Endodermal cell (in vitro differentiated cells): Measurements from ENCODE around the gene UMAD1. TPM values are rescaled to one million over a fixed set of nuclear protein-coding genes. Genes with fewer than 3 reads are reported as not detected.

Experiments
- DNase-seq: peaks from one replicate; pipeline ENCODE4 v3.0.0-alpha.2; 2017
- H3K27ac ChIP-seq: 2 replicates; pipeline ENCODE4 v1.5.1; 2013; ENCODE audit warnings: mild to moderate bottlenecking, low read depth, low read length, moderate library complexity
- H3K27me3 ChIP-seq: 2 replicates; pipeline ENCODE4 v1.6.1; 2013; ENCODE audit warnings: mild to moderate bottlenecking, low read length, moderate library complexity; ENCODE audit not compliant: insufficient read depth, control insufficient read depth, poor library complexity, severe bottlenecking
- H3K36me3 ChIP-seq: 2 replicates; pipeline ENCODE4 v1.7.0; 2013; ENCODE audit warnings: mild to moderate bottlenecking, low read length, moderate library complexity; ENCODE audit not compliant: control insufficient read depth, insufficient read depth
- H3K4me1 ChIP-seq: one replicate; pipeline ENCODE4 v1.7.0; 2013; ENCODE audit warnings: low read length; ENCODE audit not compliant: control insufficient read depth, insufficient read depth
- H3K4me3 ChIP-seq: 2 replicates; pipeline ENCODE4 v1.5.1; 2013; ENCODE audit warnings: mild to moderate bottlenecking, low read length, moderate library complexity
- H3K9ac ChIP-seq: 2 replicates; pipeline ENCODE4 v1.6.1; 2013; ENCODE audit warnings: mild to moderate bottlenecking, low read length, moderate library complexity; ENCODE audit not compliant: poor library complexity, severe bottlenecking; ENCODE audit errors: extremely low read depth
- H3K9me3 ChIP-seq: 2 replicates; pipeline ENCODE4 v1.6.1; 2013; ENCODE audit warnings: mild to moderate bottlenecking, low read length, moderate library complexity; ENCODE audit not compliant: control insufficient read depth
- H3K27ac Mint-ChIP-seq: 2 replicates; pipeline ENCODE4 v1.8.0; 2020; ENCODE audit warnings: mixed read lengths
- H3K27me3 Mint-ChIP-seq: 2 replicates; pipeline ENCODE4 v1.8.0; 2021; ENCODE audit warnings: mild to moderate bottlenecking, mixed read lengths; ENCODE audit not compliant: insufficient read depth
- H3K36me3 Mint-ChIP-seq: 2 replicates; pipeline ENCODE4 v1.8.0; 2020; ENCODE audit warnings: low read depth, mixed read lengths
- H3K4me1 Mint-ChIP-seq: 2 replicates; pipeline ENCODE4 v1.8.0; 2020; ENCODE audit warnings: mixed read lengths
- H3K4me3 Mint-ChIP-seq: 2 replicates; pipeline ENCODE4 v1.8.0; 2020; ENCODE audit warnings: mild to moderate bottlenecking, moderate library complexity, mixed read lengths
- H3K9me3 Mint-ChIP-seq: 2 replicates; pipeline ENCODE4 v1.8.0; 2020; ENCODE audit warnings: mild to moderate bottlenecking, mixed read lengths
- WGBS, 2 experiments: methylation state at CpG; one replicate each; pipeline versions ENCODE4 v1.1.5 to v1.1.7; 2013; ENCODE audit warnings: missing lambda C conversion rate in 2 of 2, mixed read lengths in 1 of 2; ENCODE audit not compliant: insufficient coverage in 1 of 2, insufficient read length in 1 of 2; 5-methylcytosine and 5-hydroxymethylcytosine counted together
- total RNA-seq, 2 donors: library from RNA; stranded (reverse); fragmentation: NEBNext Ultra II Directional in 1 of 2; extraction: Animal tissue kit (Norgen Biotek cat#: 25700) in 1 of 2; gene quantifications; 2 replicates in 1 of 2; 3 replicates in 1 of 2; pipeline ENCODE4 v1.2.1, GENCODE V29; 2021
- TF ChIP-seq, protein P1 (sequence below): fragments of 200-600 bp; sonication (generic); conservative IDR thresholded peaks from 2 replicates; pipeline ENCODE4 v1.5.0; 2021; ENCODE audit warnings: antibody characterized with exemption, mild to moderate bottlenecking

UMAD1 gene
- total RNA-seq, 2 donors from 2014 or later, result 9.7 to 10.3 TPM

DNA sequence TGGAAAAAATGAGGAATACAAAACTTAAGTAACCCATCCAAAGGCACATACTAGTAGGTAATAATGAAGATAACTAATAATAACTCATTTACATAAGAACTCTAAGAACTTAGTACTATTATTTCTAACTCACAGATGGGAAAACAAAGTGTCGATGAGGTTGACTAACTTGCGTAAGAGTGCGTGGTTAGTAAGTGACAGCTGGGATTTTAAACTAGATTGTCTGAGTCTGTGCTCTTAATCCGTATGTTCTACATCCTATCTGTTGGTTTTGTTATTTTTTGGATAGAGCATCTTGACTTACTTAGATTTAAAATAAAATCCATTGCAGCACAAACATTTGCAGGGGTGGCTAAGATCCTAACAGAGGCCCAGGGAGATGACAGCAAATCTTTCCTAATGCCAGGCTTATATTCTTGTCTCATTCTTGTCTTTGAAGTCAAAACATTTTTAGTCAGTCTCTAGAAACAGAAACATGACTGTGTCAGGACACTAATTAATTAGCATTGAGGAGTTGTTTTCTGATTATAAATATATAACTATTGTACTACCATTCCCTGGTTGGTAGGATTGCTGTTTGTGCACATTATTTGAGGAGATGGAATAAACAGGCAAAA is 66.1 kb downstream of the UMAD1 start:
- Mint-ChIP-seq H3K27me3 (peaks cover 15% of the 10 kb centered on the region), H3K4me1 (peaks cover 44% of the 10 kb centered on the region), H3K36me3 (no peaks in the 10 kb centered on the region), H3K27ac (no peak overlapping the region), H3K9me3 (no peaks in the 10 kb centered on the region), H3K4me3 (no peak overlapping the region)
- Histone ChIP-seq H3K9me3 (no peaks in the 10 kb centered on the region), H3K27ac (peak overlapping the region; percentile 69), H3K27me3 (peaks cover 48% of the 10 kb centered on the region), H3K4me1 (peaks cover 16% of the 10 kb centered on the region), H3K36me3 (no peaks in the 10 kb centered on the region), H3K4me3 (no peak overlapping the region), H3K9ac (no peak overlapping the region)
- no peak for DNase-seq
- WGBS, 2 experiments, result 89 to 93% methylated on average over 3 to 4 of the region's 4 CpGs
- TF ChIP-seq, protein P1, sequence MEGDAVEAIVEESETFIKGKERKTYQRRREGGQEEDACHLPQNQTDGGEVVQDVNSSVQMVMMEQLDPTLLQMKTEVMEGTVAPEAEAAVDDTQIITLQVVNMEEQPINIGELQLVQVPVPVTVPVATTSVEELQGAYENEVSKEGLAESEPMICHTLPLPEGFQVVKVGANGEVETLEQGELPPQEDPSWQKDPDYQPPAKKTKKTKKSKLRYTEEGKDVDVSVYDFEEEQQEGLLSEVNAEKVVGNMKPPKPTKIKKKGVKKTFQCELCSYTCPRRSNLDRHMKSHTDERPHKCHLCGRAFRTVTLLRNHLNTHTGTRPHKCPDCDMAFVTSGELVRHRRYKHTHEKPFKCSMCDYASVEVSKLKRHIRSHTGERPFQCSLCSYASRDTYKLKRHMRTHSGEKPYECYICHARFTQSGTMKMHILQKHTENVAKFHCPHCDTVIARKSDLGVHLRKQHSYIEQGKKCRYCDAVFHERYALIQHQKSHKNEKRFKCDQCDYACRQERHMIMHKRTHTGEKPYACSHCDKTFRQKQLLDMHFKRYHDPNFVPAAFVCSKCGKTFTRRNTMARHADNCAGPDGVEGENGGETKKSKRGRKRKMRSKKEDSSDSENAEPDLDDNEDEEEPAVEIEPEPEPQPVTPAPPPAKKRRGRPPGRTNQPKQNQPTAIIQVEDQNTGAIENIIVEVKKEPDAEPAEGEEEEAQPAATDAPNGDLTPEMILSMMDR, result no peak

GRCh38 chr7:7707246-7707645 is 66.7 kb downstream of the UMAD1 start:
- H3K9me3 Mint-ChIP-seq, result no peaks in the 10 kb centered on the region
- peak overlapping the region; percentile 69 for H3K27ac ChIP-seq
- H3K4me3 Mint-ChIP-seq, result no peak overlapping the region
- no peaks in the 10 kb centered on the region for H3K9me3 ChIP-seq
- DNase-seq, result no peak
- H3K4me1 Mint-ChIP-seq, result peaks cover 41% of the 10 kb centered on the region
- H3K27me3 ChIP-seq, result peaks cover 48% of the 10 kb centered on the region
- no peaks in the 10 kb centered on the region for H3K36me3 ChIP-seq
- TF ChIP-seq, protein P1, result no peak
- WGBS, 2 experiments, result 80 to 94% methylated on average over 1 to 2 of the region's 2 CpGs
- peaks cover 15% of the 10 kb centered on the region for H3K27me3 Mint-ChIP-seq
- no peaks in the 10 kb centered on the region for H3K36me3 Mint-ChIP-seq
- H3K27ac Mint-ChIP-seq, result no peak overlapping the region
- no peak overlapping the region for H3K4me3 ChIP-seq
- H3K4me1 ChIP-seq, result peaks cover 16% of the 10 kb centered on the region
- no peak overlapping the region for H3K9ac ChIP-seq

DNA sequence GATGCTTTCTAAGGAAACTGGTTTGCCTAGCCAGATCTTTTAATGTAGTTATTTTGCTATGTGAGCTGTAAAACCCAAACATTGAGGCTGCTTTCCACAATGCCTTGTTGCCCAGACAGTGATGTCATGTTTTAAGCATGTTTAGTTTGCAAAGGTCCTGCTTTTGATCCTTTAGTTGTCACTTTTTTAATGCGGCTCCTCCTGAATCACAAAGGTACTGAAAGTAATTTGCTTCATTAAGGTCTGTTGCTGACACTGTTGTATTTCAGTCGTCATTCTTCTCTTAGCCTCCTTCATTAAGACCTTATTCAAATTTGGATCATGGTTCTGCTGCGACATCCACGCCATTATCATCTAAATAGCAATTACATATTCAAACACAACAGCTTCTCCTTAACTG is 67.3 kb downstream of the UMAD1 start:
- no peaks in the 10 kb centered on the region for H3K36me3 Mint-ChIP-seq
- Histone ChIP-seq H3K9ac (no peak overlapping the region), H3K27ac (peak overlapping the region; percentile 55), H3K36me3 (no peaks in the 10 kb centered on the region), H3K27me3 (peaks cover 48% of the 10 kb centered on the region), H3K9me3 (no peaks in the 10 kb centered on the region), H3K4me1 (peaks cover 16% of the 10 kb centered on the region), H3K4me3 (no peak overlapping the region)
- TF ChIP-seq, protein P1, result no peak
- H3K4me1 Mint-ChIP-seq, result peaks cover 37% of the 10 kb centered on the region
- H3K27ac Mint-ChIP-seq, result peak overlapping the region; percentile 7
- DNase-seq, result no peak
- no peaks in the 10 kb centered on the region for H3K9me3 Mint-ChIP-seq
- no peak overlapping the region for H3K4me3 Mint-ChIP-seq
- peaks cover 15% of the 10 kb centered on the region for H3K27me3 Mint-ChIP-seq
- WGBS, 2 experiments, result 13 to 18% methylated on average over 4 of the region's 4 CpGs
